Astrocyte of the spinal cord (primary cell): ENCODE measurements around the gene KIAA2012.

Experiments
- DNase-seq: peaks from one replicate; pipeline ENCODE4 v3.0.0; 2011; ENCODE audit warnings: low read depth, low spot score
- H3K4me3 ChIP-seq: 2 replicates; pipeline ENCODE4 v1.5.1; 2011; ENCODE audit warnings: low read depth, mild to moderate bottlenecking, low read length, moderate library complexity
- CTCF ChIP-seq: IDR thresholded peaks from 2 replicates; pipeline ENCODE4 v1.5.1; 2012; ENCODE audit warnings: low read depth, mild to moderate bottlenecking, low read length, inconsistent platforms
- in situ Hi-C: cut with HindIII; loops from 2 replicates; pipeline ENCODE4 v1.10.0; 2017; ENCODE audit warnings: low sequenced_read_pairs

Gene KIAA2012

GRCh38 chr2:202042444-202042843, 30.6 kb upstream of the KIAA2012 start:
- TF ChIP-seq CTCF = no peak
- no peak for DNase-seq
- no peak overlapping the region for H3K4me3 ChIP-seq
- in situ Hi-C loops = no loop called here

GRCh38 chr2:202043475-202043874, 29.6 kb upstream of the KIAA2012 start:
- H3K4me3 ChIP-seq = no peak overlapping the region
- no peak for TF ChIP-seq CTCF
- no peak for DNase-seq
- in situ Hi-C loops = no loop called here

- in situ Hi-C loops = no loop called here
- TF ChIP-seq CTCF = no peak
- DNase-seq = no peak
- H3K4me3 ChIP-seq = no peak overlapping the region
Measured at GRCh38 chr2:202044777-202045176, 28.3 kb upstream of the KIAA2012 start.

- DNase-seq = no peak
- no peak for TF ChIP-seq CTCF
- H3K4me3 ChIP-seq = no peak overlapping the region
- in situ Hi-C loops = no loop called here
Measured at GRCh38 chr2:202046572-202046971, 26.5 kb upstream of the KIAA2012 start.

- DNase-seq = no peak
- no peak overlapping the region for H3K4me3 ChIP-seq
- no peak for TF ChIP-seq CTCF
- in situ Hi-C loops = no loop called here
Measured at GRCh38 chr2:202049092-202049728, 23.8 kb upstream of the KIAA2012 start.

- no peak overlapping the region for H3K4me3 ChIP-seq
- TF ChIP-seq CTCF = no peak
- no peak for DNase-seq
- in situ Hi-C loops = no loop called here
Measured at GRCh38 chr2:202049840-202050239, 23.2 kb upstream of the KIAA2012 start.
